Kidney (tissue), 14 donors: ENCODE data around the gene TCF4. TPM values are rescaled to one million over a fixed set of nuclear protein-coding genes. Genes with fewer than 3 reads are reported as not detected.

ENCODE experiments used
- DNase-seq, 5 donors: peaks; one replicate each; pipeline ENCODE4 v3.0.0-alpha.2; 2013 to 2020
- FAIRE-seq: peaks from 2 replicates; lab custom pipeline; 2012; peaks lifted over from hg19 to GRCh38; lab: Jason Lieb, UNC
- H3K27ac ChIP-seq, 2 donors: one replicate each; pipeline ENCODE4 v1.7.0; 2013; ENCODE audit warnings: low read depth in 2 of 2, low read length in 2 of 2, inconsistent platforms in 1 of 2
- H3K27me3 ChIP-seq: one replicate; pipeline ENCODE4 v1.7.1; 2013; ENCODE audit warnings: low read length, inconsistent platforms; ENCODE audit not compliant: control insufficient read depth, insufficient read depth
- H3K36me3 ChIP-seq, 3 donors: one replicate each; pipeline versions ENCODE4 v1.7.0 to v1.7.1; 2013; ENCODE audit warnings: low read length in 3 of 3, control low read depth in 1 of 3, inconsistent platforms in 1 of 3; ENCODE audit not compliant: insufficient read depth in 3 of 3, control insufficient read depth in 2 of 3
- H3K4me1 ChIP-seq, 3 donors: one replicate each; pipeline versions ENCODE4 v1.7.0 to v1.7.1; 2013; ENCODE audit warnings: low read length in 3 of 3, inconsistent platforms in 1 of 3, low read depth in 1 of 3; ENCODE audit not compliant: control insufficient read depth in 2 of 3, insufficient read depth in 2 of 3
- H3K4me3 ChIP-seq, 3 donors: one replicate each; pipeline versions ENCODE4 v1.7.0 to v1.8.1; 2013; ENCODE audit warnings: low read length in 3 of 3, control low read depth in 1 of 3, inconsistent platforms in 1 of 3
- H3K9ac ChIP-seq, 3 donors: one replicate each; pipeline versions ENCODE4 v1.7.0 to v1.7.1; 2013; ENCODE audit warnings: low read length in 3 of 3, control low read depth in 1 of 3, inconsistent platforms in 1 of 3
- H3K9me3 ChIP-seq, 3 donors: one replicate each; pipeline versions ENCODE4 v1.7.0 to v1.7.1; 2013; ENCODE audit warnings: low read length in 3 of 3, control low read depth in 1 of 3, inconsistent platforms in 1 of 3; ENCODE audit not compliant: control insufficient read depth in 2 of 3, insufficient read depth in 1 of 3
- CTCF ChIP-seq: IDR thresholded peaks from 3 replicates; pipeline ENCODE4 v1.5.1; 2012; ENCODE audit warnings: mild to moderate bottlenecking, moderate library complexity, borderline replicate concordance; ENCODE audit not compliant: insufficient read depth; ENCODE audit errors: extremely low read depth
- intact Hi-C: fragments of 100-400 bp; cut with DNase I; formaldehyde crosslinking; loops from one replicate; pipeline ENCODE4 v1.11.1; 2022
- polyA plus RNA-seq: library from polyadenylated mRNA; stranded (reverse); fragments of 350-450 nt; fragmentation: Illumina TruSeq; extraction: RNeasy Lipid Tissue Mini Kit (QIAGEN cat#74804); gene quantifications from one replicate; pipeline ENCODE4 v1.2.3, GENCODE V29; 2014; ENCODE audit warnings: low read depth, low replicate concordance; ENCODE audit not compliant: insufficient read depth
- total RNA-seq: library from RNA; stranded (reverse); fragmentation: NEBNext Ultra II Directional; extraction: Animal tissue kit (Norgen Biotek cat#: 25700); gene quantifications from one replicate; pipeline ENCODE4 v1.2.1, GENCODE V29; 2021
- donor health status: control.
- donor health status: control.
- donor health status: control.
- donor health status: control.
- donor health status: control.
- donor health status: DM: yes; HTN: yes; CAD: no.
- donor health status: Normal renal cell carcinoma (clear cell type).

The TCF4 gene
- total and polyA plus RNA-seq, 2 donors from 2014 or later, result 4.4 to 60.3 TPM

GRCh38 chr18:55249550-55249949 lies 338.4 kb downstream of the TCF4 start:
- Histone ChIP-seq H3K27ac (no peak overlapping the region), H3K9me3 (no peaks in the 10 kb centered on the region), H3K4me3 (no peak overlapping the region), H3K36me3 (no peaks in the 10 kb centered on the region), H3K4me1 (peaks cover 0 to 5% (median under 1%) of the 10 kb centered on the region in 3 donors), H3K27me3 (no peaks in the 10 kb centered on the region), H3K9ac (no peak overlapping the region)
- no peak for TF ChIP-seq CTCF
- FAIRE-seq (no peak), DNase-seq (no peak)
- intact Hi-C loops, result no loop called here

GRCh38 chr18:55248495-55248894 lies 339.5 kb downstream of the TCF4 start:
- Histone ChIP-seq H3K9ac (no peak overlapping the region), H3K27ac (no peak overlapping the region), H3K36me3 (no peaks in the 10 kb centered on the region), H3K4me1 (peaks cover 0 to 11% (median 7%) of the 10 kb centered on the region in 3 donors), H3K27me3 (no peaks in the 10 kb centered on the region), H3K4me3 (no peak overlapping the region), H3K9me3 (no peaks in the 10 kb centered on the region)
- no peak for TF ChIP-seq CTCF
- FAIRE-seq (no peak), DNase-seq (no peak)
- intact Hi-C loops, result no loop called here

- Histone ChIP-seq H3K27ac (no peak overlapping the region), H3K27me3 (no peaks in the 10 kb centered on the region), H3K36me3 (no peaks in the 10 kb centered on the region), H3K4me1 (peaks cover 0 to 11% (median 7%) of the 10 kb centered on the region in 3 donors), H3K9me3 (no peaks in the 10 kb centered on the region), H3K9ac (no peak overlapping the region), H3K4me3 (no peak overlapping the region)
- TF ChIP-seq CTCF, result no peak
- FAIRE-seq, result no peak
- DNase-seq, result no peak
- intact Hi-C loops, result no loop called here
These were observed 341.0 kb downstream of the TCF4 start for GRCh38 chr18:55247032-55247431.

- no peak overlapping the region for H3K27ac ChIP-seq
- no peak overlapping the region for H3K9ac ChIP-seq
- TF ChIP-seq CTCF, result no peak
- no peaks in the 10 kb centered on the region for H3K36me3 ChIP-seq
- FAIRE-seq, result no peak
- intact Hi-C loops, result no loop called here
- no peaks in the 10 kb centered on the region for H3K9me3 ChIP-seq
- no peak overlapping the region for H3K4me3 ChIP-seq
- peaks cover 0 to 8% (median 7%) of the 10 kb centered on the region in 3 donors for H3K4me1 ChIP-seq
- H3K27me3 ChIP-seq, result no peaks in the 10 kb centered on the region
- no peak for DNase-seq
These were observed 341.7 kb downstream of the TCF4 start for GRCh38 chr18:55246278-55246677.
